Fibroblast of skin of left quadriceps (primary cell): ENCODE data around the gene RANBP17.

Experiments
- DNase-seq, 2 experiments: peaks; one replicate each; pipeline ENCODE4 v3.0.0-alpha.2; 2013; ENCODE audit warnings: low read depth in 2 of 2

The RANBP17 gene

DNA sequence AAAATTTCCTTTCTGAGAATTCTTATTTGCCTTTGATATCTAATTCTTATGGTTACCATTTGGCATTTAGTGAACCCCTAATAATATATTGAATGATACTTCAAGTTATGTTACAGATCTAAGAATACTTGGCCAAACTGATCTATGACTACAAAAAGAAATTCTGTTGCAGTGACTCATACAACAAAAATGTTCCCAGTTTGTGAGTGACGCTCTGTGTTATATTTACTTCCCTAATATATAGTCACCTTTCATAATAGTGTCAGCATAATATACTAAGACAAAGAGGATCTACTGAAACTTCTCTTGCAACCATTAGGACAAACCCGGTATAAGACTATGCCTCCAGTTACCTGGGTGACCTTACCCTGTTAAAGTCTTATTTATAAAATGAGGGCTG lies 230.4 kb downstream of the RANBP17 start:
- DNase-seq: peak in 1 of 2 experiments; percentile 11

DNA sequence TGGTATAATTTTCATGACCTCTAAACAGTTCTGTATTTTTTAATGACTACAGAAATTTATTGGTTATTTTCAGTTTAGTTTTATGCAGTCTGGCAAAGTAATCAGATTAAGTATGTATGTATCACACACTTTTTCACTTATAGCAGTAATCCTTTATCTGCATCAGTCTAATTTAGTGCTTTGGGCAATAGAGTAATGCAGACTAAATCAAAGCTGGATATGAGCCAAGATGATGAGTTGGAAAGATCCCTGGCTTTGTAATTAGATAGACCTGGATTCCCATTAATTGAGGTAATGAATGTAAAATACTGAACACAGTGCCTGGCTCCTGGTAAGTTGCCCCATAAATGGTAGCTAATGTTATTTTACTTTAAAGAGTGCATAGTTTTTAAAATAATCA lies 231.8 kb downstream of the RANBP17 start:
- DNase-seq: no peak

DNA sequence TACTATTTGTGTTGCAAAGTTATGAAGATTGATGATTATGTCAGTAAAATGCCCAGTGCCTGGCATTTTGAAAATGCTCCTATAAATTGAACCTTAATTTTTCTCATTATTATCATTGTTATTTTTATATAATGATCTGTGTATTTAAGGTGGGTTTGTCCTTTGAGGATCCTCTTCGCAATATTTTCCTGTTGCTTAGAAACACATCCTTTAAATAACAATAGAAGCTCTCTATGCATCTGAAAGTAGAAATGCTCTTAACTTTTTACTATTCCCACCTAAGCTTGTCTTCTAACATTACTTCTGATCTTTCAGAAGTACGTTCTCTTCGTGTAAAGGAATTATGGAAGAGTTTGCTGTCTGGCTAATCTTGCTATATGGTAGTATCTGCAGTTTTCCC lies 232.5 kb downstream of the RANBP17 start:
- DNase-seq: no peak

DNA sequence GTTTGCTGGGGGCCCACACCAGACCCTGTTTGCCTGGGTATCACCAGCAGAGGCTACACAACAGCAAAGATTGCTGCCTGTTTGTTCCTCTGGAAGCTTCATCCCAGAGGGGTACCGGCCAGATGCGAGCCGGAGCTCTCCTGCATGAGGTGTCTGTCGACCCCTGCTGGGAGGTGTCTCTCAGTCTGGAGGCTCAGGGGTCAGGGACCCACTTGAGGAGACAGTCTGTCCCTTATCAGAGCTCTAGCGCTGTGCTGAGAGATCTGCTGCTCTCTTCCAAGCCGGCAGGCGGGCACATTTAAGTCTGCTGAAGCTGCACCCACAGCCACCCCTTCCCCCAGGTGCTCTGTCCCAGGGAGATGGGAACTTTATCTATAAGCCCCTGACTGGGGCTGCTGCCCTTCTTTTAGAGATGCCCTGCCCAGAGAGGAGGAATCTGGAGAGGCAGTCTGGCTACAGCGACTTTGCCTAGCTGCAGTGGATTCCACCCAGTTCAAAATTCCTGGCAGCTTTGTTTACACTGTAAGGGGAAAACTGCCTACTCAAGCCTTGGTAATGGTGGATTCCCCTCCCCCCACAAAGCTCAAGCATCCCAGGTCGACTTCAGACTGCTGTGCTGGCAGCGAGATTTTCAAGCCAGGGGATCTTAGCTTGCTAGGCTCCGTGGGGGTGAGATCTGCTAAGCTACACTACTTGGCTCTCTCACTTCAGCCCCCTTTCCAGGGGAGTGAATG lies 241.2 kb downstream of the RANBP17 start:
- DNase-seq: no peak

DNA sequence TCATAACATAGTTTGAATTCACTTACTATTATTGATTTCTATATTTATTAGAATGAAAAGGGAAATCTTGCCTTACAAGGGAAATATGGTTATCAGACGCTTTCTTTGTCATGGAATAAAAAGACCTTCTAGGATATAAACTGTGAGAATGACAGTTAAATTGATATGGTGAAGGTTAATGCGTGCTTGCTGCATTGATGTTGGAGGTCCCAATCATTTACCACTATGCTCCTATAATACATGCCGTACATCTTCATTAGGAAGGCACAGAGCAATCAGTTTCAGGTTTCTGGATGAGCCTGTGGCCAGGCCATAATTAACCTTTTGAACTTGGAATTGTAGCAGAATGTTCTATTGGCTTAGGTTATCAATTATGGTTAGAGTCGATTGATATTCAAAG lies 245.9 kb downstream of the RANBP17 start:
- DNase-seq: no peak

DNA sequence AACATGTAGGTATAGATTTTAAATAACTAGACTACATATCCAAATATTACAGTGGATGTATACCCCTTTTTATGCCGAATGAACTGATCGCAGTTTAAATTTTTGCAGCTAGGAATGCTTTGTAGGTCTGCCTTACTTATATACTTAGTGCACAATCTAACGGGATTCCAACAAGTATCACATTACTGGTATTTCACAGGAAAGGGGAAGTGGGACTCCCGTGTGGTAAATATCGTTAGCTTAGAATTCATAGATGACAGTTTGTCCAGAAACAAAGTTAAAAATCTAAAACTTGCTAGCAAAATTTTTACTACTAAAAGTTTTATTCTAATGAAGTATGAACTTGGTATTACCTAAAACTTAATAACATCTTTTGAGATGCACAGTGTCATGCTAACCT lies 253.7 kb downstream of the RANBP17 start:
- no peak for DNase-seq

DNA sequence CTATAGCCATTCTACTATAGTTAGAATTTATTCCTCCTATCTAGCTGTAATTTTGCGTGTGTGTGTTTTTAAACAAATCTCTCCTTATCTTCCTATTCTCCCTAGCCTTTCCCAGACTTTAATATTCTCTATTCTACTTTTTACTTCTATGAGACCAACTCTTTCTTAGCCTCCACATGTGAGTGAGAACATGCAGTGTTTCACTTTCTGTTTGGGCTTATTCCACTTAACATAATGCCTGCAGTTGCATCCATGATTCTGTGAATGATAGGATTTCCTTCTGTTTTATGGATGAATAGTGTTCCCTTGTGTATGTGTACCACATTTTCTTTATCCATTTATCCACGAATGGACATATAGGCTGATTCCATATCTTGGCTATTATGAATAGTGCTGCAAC lies 254.9 kb downstream of the RANBP17 start:
- no peak for DNase-seq

DNA sequence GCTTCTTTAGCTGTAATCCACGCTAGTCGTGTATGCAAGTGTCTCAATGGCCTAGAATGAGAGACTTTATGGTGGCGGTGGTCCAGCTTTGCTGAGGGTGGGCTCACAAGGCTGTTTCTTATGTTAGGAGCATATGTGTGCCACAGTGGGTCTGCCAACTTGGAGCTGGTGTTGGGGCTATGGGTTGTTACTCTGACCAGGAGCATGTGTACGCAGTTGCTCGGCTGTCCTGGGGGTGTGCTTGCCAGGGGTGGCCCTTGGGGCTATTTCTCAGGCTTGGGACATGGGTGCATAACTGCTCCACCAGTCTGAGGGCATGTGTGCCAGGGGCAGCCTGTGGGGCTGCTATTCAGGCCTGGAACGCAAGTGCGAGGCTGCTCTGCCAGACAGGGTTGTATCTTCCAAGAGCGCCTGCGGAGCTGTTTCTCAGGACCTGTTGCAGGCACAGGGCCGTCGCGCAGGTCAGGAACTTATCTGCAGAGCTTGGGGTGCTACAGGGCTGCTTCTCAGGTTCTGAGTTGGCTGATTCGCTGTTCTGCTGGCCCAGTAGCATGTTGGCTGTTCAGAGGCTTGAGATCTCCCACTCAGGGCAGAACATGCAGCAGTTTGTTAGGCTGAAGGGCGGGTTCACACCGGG lies 259.3 kb downstream of the RANBP17 start:
- no peak for DNase-seq

DNA sequence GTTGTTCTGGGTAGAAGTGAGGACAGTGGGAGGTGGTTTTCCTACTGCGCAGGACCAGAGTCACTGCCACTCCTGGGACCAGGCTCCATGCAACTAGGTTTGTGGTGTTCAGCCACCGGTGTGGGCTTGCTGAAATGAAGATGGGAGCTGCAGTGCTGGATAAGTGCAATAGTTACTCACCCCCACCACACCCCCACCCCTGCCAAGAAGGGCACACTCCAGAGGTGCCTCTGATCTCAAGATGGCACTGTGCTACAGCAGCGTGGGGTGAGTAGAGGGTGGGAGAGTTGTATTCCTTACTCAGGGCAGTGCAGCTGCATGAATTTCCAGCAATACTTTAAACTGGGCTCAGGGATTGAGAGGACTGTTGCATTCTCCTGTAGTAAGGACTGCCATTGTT lies 259.8 kb downstream of the RANBP17 start:
- no peak for DNase-seq

DNA sequence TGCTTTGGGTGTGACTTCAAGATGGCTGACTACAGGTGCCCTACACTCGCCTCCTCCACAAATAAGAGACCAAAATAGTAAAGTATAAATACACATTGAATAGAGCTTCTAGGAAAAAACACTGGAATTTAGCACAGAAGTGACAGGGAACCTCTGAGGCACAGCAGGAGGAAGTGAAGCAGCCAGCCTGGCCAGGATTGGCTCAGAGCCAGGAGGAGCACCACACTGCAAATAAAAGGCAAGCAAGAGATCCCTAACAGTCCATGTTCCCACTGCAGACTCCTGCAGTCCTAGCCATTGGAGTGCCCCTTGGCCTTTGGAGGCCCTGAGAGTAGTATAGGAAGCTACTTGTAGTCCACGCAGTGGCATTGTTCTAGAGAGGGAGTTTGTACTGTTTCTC lies 260.6 kb downstream of the RANBP17 start:
- DNase-seq: no peak

DNA sequence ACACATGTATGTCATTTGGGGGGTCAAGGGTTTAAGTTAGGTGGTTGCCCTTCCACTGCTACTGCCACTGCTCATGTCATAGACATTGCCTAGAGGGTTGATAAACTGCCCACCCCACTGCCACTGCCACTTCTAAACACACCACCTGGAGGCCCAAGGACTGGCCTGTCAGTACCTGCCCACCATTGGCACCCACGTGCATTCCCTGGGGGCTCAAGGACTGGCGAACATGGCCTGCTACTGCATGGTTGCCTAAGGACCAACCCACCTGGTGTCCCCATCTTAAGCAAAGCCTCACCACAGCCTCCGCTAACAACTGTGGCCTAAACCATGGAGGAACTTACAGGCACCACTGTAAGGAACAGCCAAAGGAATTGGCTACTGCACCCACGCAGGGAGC lies 261.6 kb downstream of the RANBP17 start:
- no peak for DNase-seq

DNA sequence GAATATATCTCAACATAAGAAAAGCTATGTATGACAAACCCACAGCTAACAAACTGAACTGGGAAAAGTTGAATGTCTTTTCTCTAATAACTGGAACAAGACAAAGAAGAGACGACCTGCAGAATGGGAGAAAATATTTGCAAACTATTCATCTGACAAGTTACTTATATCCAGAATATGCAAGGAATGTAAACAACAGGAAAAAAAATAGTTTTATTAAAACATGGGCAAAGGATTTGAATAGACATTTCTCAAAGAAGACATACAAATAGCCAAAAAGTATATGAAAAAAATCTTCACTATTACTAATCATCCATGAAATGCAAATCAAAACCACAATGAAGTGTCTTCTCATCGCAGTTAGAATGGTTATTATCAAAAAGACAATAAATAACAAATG lies 265.5 kb downstream of the RANBP17 start:
- DNase-seq: no peak

DNA sequence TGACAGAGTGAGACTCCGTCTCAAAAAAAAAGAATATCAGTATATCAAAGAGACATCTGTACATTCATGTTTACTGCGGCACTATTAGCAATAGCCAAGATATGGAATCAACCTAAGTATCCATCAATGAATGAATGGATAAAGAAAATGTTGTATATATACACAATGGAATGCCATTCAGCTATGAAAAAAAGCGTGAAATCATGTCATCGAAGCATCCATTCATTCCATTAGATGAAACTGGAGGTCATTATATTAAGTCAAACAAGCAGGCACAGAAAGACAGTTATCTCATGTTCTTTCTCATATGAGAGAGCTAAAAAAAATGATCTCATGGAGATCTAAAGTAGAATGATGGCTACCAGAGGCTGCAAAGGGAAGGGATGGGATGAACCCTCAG lies 266.3 kb downstream of the RANBP17 start:
- no peak for DNase-seq

DNA sequence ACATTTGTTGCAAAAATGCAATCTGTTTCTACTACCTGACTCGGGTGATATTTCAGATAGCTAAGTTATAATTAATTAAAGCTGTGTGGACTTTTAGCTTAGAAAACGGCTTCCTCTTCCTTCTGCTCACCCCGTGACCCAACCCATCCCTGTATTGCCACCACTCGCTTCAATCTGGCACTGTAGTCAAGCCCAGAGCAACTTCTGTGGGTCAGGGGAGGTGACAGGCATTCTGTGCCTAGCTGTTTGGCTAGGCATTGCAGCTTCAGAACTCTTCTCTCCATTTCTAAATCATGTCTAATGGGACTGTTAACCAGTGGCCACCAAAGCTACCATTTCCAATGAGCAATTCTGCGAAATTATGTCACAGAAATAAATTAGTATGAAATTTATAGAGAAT lies 267.5 kb downstream of the RANBP17 start:
- no peak for DNase-seq

DNA sequence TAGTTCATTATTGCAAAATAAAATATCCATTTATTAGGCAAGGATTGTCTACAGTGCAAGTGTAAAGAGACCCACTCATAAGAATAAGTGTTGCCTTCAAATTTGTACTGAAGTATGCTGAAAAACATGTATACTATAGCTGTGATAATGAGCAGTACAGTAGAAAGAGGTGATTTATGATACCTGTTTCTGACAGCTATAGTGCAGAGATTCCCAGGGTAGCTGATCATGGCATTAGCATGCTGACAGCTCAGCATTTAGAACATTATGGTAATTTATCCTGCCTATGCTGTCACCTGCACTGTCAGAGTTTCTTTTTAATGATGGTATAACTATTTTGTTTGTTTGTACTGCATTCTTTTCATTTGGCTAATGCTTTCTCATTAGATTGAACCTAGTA lies 269.7 kb downstream of the RANBP17 start:
- no peak for DNase-seq

DNA sequence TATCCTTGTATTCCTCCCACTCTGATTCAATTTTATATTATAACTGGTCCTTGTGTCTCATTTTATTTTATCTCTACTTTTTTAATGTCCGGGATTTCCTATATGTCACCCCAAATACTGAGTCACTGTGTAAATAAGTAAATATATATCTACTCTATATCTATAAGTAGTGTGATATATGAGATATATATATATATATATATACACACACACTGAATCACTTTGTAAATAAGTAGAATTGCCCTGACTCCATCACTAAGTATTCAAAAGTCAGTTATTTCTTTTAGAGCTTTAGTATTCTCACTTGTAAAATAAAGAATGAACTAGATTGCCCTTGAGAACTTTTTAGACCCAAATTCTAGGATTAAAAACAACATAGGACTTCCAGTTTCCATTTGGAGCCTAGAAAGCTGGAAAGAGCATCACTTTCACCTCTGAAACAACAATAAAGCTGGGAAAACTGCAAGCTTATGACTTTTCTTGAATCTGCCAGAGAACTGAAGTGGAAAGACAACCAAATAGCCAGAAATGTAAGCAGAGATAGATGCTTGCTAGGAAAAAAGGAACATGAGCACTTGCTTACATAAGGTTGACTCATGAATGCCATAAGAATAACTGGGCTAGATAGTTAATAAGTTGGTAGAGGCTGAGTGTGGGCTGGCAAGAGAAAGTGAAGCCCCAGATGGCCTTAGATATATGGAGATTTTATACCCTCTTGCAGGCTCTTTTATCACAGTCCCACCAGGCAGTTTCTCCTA lies 276.1 kb downstream of the RANBP17 start:
- DNase-seq: no peak

DNA sequence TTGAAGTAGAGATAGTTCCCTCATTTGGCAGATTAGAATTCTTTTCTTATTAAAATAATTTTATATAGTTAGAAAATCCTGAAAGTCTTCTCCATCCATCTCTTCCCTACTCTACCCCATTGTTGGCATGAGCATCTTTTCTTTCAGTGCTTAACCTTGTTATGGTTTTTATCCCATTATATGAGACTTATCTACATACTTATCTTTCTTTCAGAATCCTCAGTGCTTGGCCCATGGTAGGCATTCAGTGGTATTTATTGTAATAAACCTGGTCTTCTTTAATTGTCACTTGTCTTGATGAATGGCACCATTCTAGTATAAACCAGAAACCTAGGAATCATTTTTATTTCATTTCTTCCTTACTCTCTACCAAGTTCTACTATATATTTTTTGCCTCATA lies 277.4 kb downstream of the RANBP17 start:
- no peak for DNase-seq

DNA sequence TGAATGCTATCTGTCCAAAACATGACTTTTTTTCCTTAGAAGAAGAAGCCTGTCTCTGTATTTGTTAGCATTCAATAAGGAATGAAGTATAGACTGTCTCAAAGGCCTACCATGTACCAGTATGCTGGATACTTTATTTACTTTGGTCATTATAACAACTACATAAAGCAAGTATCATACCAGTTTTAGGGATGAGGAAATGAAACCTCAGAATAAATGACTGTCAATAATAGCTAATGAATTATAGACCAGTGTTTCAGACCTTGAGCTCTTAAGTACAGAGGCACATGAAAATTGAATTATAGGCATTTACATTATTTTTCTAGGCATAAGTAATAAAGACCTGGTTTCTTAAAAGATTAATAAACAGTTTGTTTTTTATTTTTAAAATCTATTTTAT lies 280.8 kb downstream of the RANBP17 start:
- no peak for DNase-seq

DNA sequence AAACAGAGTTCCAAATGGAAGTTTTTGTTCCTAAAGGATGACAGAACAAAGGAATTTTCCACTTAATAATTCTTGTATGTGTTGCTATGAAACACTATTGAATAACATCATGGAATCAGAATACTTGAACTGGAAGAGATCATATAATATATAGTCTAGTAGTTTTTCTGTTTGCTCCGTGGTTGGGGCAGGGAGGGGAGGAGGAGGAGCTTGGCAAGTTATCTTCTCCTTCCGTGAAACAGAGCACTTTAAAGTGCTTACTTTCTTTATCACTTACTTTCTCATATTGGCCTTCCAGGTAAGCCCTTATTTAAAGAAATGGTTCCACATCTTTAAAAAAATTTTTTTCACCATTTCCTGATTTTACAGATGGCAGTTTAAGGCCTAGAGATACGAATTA lies 281.4 kb downstream of the RANBP17 start:
- no peak for DNase-seq

DNA sequence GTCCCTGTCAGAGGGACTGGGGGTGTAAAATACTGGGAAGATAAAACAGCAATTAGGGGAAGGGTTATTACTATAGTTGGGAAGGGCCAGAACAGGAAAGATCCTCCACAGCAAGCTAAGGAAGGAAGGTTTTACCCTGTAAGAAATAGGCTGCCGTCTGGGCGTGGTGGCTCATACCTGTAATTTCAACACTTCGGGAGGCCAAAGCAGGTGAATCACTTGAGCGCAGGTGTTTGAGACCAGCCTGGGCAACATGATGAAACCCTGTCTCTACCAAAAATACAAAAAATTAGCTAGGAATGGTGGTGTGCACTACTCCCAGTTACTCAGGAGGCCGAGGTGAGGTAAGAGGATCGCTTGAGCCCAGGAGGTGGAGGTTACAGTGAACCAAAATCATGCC lies 282.1 kb downstream of the RANBP17 start:
- no peak for DNase-seq

DNA sequence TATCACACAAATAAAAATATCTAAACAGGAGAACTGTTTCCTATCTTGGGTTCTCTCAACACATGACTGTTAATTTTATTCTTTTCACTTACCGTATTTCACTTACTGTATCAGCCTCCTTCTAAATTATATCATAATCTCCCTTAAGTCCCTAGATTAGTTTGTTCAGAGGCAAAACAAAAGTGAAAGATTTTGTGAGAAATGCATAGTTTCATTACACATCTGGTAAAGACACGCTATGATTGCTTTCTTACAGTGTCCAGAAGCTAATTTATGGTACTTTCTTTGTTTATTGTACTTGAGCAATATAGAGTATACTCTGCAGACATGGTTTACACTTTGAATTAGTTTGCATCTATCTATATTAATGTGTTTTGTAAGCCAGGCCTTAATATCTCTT lies 287.5 kb downstream of the RANBP17 start:
- DNase-seq: no peak

DNA sequence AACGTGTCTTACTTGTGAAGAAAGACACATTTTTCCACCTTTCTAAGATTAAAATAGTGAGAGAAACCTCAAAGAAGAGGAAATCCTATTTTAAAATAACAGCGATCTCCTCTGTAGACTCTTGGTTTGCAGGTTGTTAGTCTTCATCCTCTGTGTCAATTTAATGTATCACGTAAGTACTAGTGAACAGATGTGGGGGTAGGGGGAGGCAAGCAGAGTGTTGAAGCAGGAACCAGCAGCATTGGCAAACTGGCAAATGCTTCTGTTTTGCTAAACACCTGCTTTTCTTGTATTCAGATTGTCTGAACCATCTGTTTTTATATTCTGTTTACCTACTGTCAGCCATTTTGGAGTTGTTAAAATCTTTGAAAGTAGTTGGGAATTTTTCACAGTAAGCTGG lies 288.0 kb downstream of the RANBP17 start:
- no peak for DNase-seq

DNA sequence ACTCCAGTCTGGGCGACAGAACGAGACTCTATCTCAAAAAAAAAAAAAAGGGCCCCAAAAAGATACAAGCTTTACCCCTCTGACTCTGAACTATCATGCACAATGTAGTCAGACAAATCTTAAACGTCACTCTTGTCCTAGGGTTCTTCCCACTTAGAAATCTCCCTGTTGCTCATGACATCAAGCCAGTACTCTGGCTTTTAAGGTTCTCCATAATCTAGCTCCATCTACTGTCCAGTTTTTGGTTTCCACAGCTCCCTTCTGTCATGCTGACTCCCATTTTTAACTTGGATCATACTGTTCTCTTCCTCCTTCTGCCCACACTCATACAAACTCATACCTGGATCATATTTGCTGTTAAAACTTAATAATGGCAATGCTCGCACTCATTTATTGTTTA lies 290.6 kb downstream of the RANBP17 start:
- no peak for DNase-seq
